HG03135 (cell line): ENCODE data around the gene GNAT2.

ENCODE experiments used
- ATAC-seq: cut with Tn5 transposase; IDR thresholded peaks from one replicate; pipeline ENCODE4 v1.9.1; 2021; ENCODE audit warnings: mild to moderate bottlenecking, moderate library complexity; ENCODE audit not compliant: unreplicated experiment

GNAT2 gene

DNA sequence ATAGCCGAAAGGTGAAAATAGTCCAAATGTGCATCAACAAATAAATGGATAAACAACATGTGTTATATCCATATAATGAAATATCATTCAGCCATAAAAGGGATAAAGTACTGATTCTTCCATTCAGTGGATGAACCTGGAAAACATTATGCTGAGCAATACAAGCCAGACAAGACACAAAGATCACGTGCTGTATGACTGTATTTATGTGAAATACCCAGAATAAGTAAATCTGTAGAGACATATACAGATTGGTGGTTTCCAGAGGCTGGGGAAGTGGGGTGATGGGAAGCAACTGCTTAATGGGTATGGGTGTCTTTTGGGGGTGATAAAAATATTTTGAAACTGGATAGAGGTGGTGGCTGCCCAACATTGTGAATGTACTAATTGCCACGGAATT lies 23.2 kb upstream of the GNAT2 start:
- ATAC-seq = no peak

DNA sequence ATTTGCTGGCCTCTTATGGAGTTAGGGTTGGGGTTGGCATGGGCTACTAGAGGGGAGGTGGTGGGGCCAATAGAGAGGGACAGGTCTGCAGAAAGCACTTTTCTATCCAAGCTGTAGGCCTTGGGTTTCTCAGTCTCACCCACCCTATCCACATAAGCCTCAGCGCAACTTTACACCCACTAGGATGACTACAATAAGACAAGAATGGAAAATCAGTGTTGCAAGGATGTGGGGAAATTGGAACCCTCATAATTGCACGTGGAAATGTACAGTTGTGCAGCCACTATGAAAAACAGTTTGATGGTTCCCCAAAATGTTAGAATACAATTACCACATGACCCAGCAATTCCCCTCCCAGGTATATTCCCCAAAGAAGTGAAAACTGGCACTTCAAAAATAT lies 22.4 kb upstream of the GNAT2 start:
- no peak for ATAC-seq

DNA sequence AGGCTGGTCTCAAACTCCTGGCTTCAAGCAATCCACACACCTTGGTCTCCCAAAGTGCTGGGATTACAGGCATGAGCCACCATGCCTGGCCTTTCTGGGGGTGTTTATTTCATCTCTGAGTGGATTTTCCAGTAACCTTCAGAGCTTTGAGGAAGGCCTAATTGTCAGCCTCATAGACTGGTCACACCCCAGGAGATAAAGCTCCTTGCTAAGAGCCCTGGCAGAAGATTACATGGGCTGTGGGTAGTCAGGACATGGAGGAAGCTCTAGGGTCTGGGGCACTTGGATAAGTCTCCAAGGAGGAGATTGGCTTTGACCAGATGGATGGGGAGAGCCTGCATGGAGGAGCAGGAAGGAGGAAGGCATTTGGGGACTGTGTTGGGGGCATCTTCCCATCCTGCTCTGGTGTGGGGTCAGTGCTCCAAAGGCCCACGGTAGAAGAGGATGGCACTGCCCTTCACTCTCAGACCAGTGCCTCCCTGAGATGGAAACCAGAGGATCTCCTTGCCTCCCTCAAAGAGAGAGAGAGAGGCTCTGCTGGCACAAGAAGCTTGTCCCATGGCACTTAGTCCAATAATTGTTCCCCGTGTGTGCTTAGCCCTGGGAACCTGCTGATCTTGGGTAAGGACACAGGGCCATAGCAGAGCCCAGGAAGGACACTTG lies 21.8 kb upstream of the GNAT2 start:
- ATAC-seq = no peak

DNA sequence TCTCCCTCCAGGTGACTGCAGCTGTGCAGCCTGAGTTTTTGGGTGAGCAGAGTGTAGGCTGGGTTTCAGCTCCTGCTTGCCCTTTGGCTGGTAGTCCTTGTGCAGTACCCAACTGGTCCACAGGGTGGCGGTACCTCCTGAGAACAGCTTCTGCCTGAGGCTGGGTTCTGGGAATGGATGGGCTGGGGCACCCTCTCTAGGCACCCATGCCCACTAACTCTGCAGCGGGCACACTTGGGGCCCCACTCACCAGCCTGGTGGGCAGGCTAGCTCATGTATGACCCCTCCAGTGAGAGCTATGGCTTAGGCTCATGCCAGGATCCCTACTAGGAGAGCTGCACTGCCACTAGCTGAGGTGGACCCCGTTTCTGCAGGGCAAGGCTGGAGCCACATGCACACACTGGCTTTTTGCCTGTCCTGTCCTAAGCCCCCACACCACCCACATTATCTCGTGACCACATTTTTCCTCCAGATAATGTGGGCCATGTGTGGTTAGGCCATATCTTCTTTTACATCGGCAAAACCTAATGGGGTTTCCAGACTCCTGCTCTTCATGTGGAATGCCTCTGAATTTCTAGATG lies 21.0 kb upstream of the GNAT2 start:
- no peak for ATAC-seq

DNA sequence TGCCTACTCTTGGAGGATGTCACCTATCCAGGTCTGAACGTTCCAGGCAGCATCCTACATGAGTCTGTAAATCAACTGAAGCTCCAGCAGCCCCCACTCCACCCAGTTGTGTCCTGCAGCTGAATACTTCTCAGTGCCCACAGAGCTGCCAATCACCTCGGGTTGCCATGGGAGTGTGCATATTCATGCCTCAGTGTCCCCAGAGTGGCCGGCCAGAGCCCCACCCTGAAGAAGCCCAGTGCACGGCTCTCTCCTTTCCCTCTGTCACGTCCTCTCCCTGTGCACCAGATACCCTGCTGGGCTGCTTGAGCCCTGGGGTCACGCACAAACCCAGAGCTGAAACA lies 20.4 kb upstream of the GNAT2 start:
- no peak for ATAC-seq

DNA sequence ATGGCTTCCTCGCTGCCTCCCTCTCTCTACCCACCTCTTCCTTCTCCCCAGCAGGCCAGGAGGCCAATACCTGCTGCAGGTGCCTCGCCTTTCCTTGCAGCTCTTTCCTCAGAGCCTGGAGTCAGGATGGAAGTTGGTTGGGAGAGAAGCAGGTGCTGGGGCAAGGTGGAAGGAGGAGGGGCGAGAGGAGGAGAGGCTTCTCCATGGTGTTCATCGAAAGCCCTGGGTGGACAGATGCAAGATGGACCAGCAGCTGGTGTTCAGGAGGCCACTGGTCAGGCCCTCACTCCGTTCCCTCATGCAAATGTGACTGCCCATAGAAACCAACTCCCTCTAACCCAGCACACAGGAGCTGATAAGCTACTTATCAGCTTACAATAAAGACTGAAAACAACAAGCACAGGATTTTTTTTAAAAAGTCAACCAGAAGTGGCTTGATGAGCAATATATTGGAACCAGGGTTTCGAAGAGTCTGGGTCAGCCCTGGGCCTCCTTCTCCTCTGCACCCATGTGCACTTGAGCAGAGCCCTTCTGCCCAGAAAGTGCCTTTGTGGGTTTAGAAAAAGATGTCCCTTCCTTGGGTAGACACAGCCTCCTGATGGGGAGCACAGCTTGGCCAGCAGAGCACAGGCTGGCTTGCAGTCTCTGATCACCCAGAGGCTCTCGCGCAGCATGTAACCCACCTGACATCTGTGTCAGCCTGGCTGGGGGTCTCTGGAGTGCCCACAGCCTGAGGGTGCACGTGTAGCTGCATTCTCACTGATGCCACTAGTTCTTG lies 19.8 kb upstream of the GNAT2 start:
- ATAC-seq = no peak

DNA sequence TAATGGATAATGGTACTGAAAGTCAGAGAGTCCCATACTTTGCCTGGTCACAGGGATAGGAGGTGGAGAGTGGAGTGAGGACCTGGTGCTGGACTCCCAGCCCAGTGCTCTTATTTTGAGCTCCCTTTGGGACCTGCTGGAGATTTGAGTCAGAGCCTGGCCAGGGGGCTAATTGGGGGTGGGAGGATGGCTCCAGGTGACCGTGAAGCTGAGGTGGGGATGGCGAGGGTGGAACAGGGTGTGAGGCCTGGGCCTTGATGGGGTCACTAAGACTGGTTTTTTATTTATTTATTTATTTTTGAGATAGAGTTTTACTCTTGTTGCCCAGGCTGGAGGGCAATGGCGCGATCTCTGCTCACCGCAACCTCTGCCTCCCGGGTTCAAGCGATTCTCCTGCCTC lies 18.0 kb upstream of the GNAT2 start:
- ATAC-seq = no peak

DNA sequence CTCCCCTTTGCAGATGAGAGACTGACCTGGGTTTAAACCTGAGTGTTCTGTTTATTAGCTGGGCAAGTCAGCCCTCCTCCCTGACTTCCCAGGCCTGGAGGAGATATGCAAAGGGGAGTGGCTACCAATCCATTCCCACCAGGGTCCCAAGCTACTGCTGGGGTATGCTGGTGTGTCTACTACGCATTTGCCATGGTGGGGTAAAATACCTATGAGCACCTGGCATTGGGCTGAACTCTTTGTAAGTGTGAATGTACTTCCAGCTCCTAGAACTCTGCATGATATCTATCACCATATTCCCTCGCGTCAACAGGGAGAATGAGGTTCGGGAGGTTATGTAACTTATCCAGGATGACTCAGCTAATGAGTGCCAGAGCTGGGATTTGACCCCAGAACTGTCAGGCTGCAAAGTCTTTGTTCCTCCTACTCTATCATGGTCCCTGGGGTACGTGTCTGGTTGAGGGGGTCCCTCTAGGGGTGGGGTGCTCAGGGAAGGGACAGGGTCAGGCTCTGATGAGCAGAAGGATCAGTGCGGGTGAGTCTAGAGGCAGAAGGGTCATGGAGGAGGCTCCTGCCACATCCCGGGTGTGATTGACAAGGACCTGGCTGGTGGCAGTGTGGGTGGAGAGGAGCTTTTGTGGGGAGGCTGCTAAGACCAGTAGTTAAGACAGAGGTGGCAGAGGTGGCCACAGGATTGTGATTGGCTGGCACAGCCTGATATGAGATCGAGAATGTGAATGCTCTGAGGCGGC lies 17.0 kb upstream of the GNAT2 start:
- no peak for ATAC-seq

DNA sequence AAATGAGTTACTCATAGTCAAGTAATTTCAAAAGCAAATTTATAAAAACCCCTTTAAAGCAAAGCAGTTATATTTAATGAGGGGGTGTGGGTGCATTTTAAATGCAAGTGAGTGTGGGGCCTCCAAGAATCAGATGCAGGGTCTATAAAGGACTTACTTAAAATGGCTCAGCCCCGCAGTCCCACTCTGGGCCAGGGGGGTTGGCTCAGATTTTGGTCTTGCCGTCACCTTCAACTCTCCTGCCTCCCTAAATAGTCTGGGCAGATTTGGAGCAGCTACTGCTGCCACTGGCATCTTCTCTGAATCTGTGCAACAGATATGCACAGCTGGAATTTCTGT lies 16.4 kb upstream of the GNAT2 start:
- no peak for ATAC-seq

DNA sequence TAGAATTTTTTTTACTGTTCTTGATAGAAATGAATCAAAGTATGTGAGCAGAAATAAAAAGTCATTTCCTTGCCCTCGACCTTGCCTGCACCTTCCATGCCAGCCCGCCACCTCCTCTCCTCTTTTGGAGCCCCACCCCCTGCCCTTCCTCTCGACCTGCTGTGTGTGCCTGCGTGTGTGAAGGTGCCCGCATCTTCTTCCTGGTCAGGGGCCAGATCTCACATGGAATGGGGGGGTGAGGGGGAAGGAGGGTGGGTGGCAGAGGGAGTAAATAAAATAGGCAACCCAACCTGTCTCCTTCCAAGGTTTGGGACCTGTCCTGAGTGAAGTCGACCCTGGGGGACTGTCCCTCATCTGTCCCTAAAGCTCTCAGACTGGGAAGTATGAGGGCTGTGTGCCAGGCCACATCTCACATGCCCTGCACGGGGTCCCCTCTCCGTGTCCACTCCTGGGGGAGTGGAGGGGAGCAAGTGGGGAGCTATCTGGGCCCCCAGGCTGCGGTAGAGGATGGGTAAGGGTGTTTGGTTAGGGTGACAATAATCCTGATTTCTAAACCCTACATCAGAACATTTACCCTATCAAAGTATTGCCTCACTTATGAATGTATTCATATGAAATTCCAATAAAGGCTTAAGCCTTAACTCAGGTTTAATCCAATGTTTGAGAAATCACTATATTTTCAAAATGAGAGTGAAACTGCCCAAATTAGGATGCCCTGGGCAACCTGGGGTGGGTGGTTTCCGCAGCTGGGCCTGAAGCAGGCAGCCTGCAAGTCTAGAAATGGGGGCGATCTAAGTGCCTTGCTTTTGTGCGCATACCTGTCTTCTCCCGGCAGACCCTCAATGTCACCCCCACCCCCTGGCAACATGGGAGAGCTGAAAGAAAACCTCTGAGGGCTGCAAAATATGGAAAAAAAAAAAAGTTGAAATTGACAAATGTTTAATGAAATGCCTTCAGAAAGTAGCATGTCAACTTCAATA lies 15.6 kb upstream of the GNAT2 start:
- no peak for ATAC-seq

DNA sequence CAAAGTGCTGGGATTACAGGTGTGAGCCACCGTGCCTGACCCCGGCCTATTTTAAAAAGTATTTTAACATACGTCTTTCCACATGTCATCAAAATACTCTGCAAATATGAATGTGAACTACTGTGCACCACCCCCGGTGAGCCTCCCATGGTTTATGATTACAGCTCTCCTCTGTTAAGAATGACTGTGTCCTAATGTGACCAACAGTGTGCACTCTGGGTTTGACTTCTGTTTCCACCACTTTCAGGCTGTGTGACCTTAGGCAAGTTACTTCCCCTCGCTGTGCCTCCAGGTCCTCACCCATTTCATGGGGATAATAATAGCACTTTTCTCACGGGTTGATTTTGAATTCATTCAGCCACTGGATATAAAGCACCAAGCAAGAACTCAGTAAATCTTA lies 14.9 kb upstream of the GNAT2 start:
- ATAC-seq = no peak

DNA sequence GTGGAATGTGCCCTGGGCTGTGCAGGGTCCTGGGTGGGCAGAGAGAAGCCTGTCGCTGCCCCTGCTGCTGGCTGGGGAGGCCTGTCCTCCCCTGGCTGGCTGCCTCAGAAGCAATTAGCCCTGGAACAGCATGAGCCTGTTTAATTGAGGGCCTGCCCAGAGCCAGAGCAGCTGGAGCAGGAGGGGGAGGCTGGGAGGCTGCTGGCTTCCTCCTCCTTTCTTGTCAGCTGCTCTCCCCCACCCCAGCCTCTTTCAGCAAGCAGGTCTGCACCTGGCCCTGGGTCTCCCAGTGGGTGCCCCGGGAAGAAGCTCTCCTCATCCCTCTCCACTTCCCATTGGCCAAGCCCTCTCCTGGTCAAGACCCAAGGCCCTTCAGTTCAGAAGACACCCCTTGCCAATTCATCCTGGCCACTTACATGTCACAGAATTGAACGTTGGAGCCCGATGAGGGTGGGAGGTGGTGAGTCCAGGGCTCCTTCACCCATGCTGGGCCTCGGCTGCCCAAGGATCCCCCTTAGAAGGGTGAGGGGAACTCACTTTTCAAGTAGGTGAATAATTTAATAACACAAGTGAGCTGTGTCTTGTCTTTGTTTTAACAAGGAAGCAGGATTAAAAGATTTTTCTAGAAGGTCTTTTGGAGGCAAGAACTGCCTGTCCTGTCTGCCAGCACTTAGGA lies 13.4 kb upstream of the GNAT2 start:
- ATAC-seq = no peak

DNA sequence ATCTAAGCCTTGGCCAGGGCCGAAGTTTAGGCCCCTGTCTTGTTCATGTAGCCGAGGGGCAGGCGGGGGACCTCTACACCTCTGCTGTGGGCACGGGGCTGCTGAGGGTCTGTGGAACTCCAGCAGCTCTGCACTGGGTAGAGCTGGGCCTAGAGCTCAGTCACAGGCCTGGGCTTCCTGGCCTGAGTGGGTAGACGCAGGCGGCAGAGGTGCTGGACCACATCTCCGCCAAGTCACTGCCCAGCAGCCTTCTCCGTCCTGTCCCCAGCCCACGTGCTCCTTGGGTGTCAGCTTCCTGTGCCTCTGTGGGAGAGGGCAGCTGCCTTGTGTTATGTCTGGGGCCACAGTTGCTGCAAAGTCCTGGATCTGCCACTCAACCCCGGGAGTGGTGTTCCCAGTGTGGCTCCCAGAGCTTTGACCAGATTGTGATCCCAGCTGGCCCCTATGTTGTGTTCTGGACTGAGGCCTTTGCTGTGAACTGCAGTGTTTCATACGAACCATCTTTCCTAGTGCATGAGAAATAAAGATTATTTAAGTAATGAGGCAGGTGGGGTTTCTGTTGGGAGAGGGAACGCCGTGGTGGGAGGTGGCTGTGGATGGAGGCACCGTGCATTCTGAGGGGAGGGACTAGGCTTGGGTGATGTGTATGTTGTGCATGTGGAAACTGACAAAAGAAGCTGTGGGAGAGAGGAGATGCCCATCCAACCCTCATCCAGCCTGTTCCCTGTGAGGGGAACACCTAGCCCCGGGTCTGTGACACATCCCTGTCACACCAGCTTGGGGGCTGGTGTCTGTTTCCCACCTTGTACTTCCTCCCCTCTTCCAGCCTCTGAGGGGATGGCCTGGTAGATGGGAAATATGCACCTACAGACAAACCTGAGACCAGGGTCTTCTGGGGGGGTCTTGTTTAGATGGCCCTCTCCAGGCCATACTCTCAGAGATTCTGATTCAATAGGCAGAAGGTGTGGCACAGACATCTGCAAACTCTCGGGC lies 12.4 kb upstream of the GNAT2 start:
- no peak for ATAC-seq

DNA sequence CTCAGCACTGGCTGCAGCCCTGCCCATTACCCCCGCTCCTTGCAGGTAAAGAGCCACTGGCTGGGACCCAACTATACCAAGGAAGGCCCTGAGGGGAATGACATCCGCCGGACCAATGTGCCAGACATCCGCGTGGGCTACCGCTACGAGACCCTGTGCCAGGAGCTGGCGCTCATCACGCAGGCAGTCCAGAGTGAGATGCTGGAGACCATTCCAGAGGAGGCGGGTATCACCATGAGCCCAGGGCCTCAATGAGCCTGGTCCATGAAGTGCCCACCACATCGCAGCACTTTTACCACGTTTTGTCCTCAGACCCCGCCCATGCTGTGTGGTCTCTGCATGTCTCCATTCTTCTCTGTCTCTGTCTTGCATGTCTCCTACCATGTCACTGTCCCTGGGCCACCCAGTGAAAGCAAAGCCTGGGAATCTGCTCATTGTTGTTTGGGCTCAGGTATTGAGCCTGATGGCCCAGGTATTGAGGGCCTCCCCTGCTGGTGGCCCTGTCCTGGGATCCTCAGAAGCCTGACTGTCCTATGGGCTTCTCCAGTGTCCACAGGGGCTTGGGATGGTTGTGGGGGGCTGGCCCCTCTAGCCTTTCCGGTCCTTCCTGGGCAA lies 11.6 kb upstream of the GNAT2 start:
- no peak for ATAC-seq

DNA sequence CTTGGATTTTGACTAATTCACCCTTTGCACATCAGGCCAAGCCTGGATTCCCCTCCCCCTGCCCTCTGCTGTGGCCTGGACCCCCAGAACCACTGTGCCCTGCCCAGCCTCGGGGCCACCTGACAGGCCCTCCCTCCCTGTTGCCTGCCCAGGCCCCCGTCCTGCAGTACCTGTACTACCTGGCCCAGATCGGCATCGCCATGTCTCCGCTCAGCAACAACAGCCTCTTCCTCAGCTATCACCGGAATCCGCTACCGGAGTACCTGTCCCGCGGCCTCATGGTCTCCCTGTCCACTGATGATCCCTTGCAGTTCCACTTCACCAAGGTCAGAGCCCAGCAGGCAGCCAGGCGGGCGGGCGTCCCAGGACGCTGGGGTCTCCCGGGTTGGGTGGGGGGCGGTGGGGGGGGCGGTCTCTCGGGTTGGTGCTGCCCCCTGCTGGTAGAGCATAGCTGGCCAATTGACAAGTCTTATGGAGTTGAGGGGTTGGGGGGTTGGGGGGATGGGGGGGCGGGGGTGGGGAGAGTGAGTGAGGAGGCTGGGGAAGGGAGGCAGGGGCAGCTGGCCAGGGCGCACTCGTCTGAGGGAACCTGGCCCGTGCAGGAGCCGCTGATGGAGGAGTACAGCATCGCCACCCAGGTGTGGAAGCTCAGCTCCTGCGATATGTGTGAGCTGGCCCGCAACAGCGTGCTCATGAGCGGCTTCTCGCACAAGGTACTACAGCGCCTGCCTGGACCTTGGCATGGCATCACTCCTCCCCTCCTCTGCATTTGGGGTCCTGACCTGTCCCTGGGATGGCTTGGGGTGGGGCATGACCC lies 10.9 kb upstream of the GNAT2 start:
- ATAC-seq = no peak

DNA sequence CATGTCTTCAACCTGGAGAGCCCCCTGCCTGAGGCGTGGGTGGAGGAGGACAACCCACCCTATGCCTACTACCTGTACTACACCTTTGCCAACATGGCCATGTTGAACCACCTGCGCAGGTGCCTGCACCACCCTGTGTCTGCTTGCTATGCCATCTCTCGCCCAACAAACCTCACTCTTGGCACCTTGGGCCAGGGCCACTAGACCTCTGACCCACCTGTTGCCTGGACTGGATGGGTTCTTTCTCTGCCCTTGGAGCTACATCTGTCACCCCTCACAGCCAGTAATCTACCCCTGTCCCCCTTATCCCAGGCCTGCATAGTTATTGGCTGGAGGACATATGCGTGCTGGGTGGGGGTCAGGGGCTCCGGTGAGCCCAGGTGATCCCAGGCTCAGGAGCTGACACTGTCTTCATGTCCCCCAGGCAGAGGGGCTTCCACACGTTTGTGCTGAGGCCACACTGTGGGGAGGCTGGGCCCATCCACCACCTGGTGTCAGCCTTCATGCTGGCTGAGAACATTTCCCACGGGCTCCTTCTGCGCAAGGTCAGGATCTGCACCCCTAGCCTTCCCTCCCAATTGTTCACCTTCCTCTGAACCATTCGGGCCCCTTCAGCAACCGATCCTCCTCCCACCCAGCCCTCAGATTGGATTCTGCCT lies 10.1 kb upstream of the GNAT2 start:
- ATAC-seq = no peak
